A673 (cell line): ENCODE results near the gene TMEM234. TPM values are rescaled to one million over a fixed set of nuclear protein-coding genes. Genes with fewer than 3 reads are reported as not detected.
A peak's percentile ranks its signal among the peaks of the same experiment; 100 is the strongest.

Source experiments
- BruUV-seq: library from RNA; stranded (reverse); fragments of 400-500 nt; replicated peaks from 2 replicates; lab custom pipeline; 2021; lab: Mats Ljungman, UMichigan
- CTCF ChIA-PET: fragments of 300-600 bp; sonication (Branson Sonifier 250); formaldehyde crosslinking; loops from one replicate; lab custom pipeline; 2022; ENCODE audit warnings: antibody characterized with exemption; lab: Charles Lee
- POLR2A ChIA-PET: fragments of 300-600 bp; sonication (Branson Sonifier 250); formaldehyde crosslinking; loops from one replicate; lab custom pipeline; 2022; ENCODE audit warnings: antibody characterized with exemption; ENCODE audit not compliant: low non-redundant PET; lab: Charles Lee
- DNase-seq: peaks from one replicate; pipeline ENCODE4 v3.0.0-alpha.2; 2015; ENCODE audit warnings: low spot score
- H3K27ac ChIP-seq: fragments of 200-600 bp; sonication (generic); 2 replicates; pipeline ENCODE4 v1.5.1; 2016; ENCODE audit warnings: mixed run types, low read depth, mild to moderate bottlenecking, mixed read lengths, antibody characterized with exemption, low read length; ENCODE audit not compliant: poor library complexity, severe bottlenecking
- H3K27me3 ChIP-seq: fragments of 200-600 bp; sonication (generic); replicated peaks from 2 replicates; pipeline ENCODE4 v1.6.1; 2017; ENCODE audit warnings: mixed run types, low read depth, mild to moderate bottlenecking, mixed read lengths, antibody characterized with exemption, low read length; ENCODE audit not compliant: insufficient read depth, poor library complexity
- H3K36me3 ChIP-seq: fragments of 200-600 bp; sonication (generic); 2 replicates; pipeline ENCODE4 v1.6.1; 2016; ENCODE audit warnings: mixed run types, mild to moderate bottlenecking, mixed read lengths, antibody characterized with exemption, low read length; ENCODE audit not compliant: insufficient read depth, poor library complexity, severe bottlenecking
- H3K4me1 ChIP-seq: fragments of 200-600 bp; sonication (generic); 2 replicates; pipeline ENCODE4 v1.6.1; 2017; ENCODE audit warnings: mixed run types, mild to moderate bottlenecking, mixed read lengths, antibody characterized with exemption, low read length; ENCODE audit not compliant: insufficient read depth, poor library complexity, severe bottlenecking
- H3K4me3 ChIP-seq: fragments of 200-600 bp; sonication (generic); 2 replicates; pipeline ENCODE4 v1.5.1; 2016; ENCODE audit warnings: low read depth, mixed run types, mild to moderate bottlenecking, mixed read lengths, low read length; ENCODE audit not compliant: poor library complexity, severe bottlenecking
- H3K9me3 ChIP-seq: fragments of 200-600 bp; sonication (generic); 2 replicates; pipeline ENCODE4 v1.6.1; 2016; ENCODE audit warnings: mixed run types, low read depth, mild to moderate bottlenecking, mixed read lengths, antibody characterized with exemption, low read length; ENCODE audit not compliant: poor library complexity, severe bottlenecking
- EZH2 ChIP-seq: fragments of 200-600 bp; sonication (generic); IDR thresholded peaks from 2 replicates; pipeline ENCODE4 v1.6.1; 2017; ENCODE audit warnings: borderline replicate concordance, low read depth, mild to moderate bottlenecking, mixed read lengths, antibody characterized with exemption, low read length; ENCODE audit not compliant: poor library complexity, severe bottlenecking
- intact Hi-C: fragments of 100-400 bp; cut with micrococcal nuclease; formaldehyde crosslinking; loops from one replicate; pipeline ENCODE4 v1.10.0; 2022; ENCODE audit not compliant: unreplicated experiment
- total RNA-seq: library from RNA; stranded (reverse); gene quantifications from 2 replicates; pipeline ENCODE4 v1.2.3, GENCODE V29; 2021
- TF ChIP-seq, protein P1 (sequence below): fragments of 300-800, 200-600 bp; sonication (generic); conservative IDR thresholded peaks from 2 replicates; pipeline ENCODE4 v1.5.1; 2017; ENCODE audit warnings: low read depth, mild to moderate bottlenecking, antibody characterized with exemption, low read length, moderate library complexity, mixed read lengths

The TMEM234 gene
- total RNA-seq, 1 experiment from 2014 or later = 15.4 TPM

DNA sequence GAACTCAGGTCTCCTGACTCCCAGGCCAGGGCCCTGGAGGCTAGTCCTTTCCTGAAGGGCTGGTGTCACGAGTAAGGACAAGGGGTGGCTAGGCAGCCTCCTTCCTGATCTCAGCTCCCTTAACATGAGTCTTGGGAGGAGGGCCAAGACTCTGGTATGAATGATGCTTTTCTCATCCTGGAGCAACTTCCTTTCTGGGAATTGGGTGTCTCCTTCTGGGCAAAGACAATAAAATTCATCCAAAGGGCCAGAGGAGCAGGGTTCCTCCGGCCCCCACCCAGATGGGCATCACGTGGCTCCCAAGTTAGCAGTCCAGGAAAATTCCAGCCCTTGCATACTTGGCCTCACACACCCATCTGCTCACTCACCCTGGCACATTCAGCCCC is 24.7 kb upstream of the TMEM234 start, which contains the start of gene FAM167B:
Gene FAM167B (plus strand): TSS at position 335 of the 386 bp plus-strand sequence. CDS start 200 bp downstream, outside the sequence.
- Histone ChIP-seq H3K9me3 (no peaks in the 10 kb centered on the region), H3K27ac (no peak within 1 kb of the TSS), H3K36me3 (no peaks in the 10 kb centered on the region), H3K27me3 (no peaks in the 10 kb centered on the region), H3K4me1 (peaks cover 4% of the 10 kb centered on the region), H3K4me3 (no peak within 1 kb of the TSS)
- ChIA-PET POLR2A (no interaction called here), CTCF (no interaction called here)
- BruUV-seq = no TSS peak
- no peak for DNase-seq
- intact Hi-C loops = no loop called here
- no peak for TF ChIP-seq EZH2
- TF ChIP-seq, protein P1, sequence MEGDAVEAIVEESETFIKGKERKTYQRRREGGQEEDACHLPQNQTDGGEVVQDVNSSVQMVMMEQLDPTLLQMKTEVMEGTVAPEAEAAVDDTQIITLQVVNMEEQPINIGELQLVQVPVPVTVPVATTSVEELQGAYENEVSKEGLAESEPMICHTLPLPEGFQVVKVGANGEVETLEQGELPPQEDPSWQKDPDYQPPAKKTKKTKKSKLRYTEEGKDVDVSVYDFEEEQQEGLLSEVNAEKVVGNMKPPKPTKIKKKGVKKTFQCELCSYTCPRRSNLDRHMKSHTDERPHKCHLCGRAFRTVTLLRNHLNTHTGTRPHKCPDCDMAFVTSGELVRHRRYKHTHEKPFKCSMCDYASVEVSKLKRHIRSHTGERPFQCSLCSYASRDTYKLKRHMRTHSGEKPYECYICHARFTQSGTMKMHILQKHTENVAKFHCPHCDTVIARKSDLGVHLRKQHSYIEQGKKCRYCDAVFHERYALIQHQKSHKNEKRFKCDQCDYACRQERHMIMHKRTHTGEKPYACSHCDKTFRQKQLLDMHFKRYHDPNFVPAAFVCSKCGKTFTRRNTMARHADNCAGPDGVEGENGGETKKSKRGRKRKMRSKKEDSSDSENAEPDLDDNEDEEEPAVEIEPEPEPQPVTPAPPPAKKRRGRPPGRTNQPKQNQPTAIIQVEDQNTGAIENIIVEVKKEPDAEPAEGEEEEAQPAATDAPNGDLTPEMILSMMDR = no peak

DNA sequence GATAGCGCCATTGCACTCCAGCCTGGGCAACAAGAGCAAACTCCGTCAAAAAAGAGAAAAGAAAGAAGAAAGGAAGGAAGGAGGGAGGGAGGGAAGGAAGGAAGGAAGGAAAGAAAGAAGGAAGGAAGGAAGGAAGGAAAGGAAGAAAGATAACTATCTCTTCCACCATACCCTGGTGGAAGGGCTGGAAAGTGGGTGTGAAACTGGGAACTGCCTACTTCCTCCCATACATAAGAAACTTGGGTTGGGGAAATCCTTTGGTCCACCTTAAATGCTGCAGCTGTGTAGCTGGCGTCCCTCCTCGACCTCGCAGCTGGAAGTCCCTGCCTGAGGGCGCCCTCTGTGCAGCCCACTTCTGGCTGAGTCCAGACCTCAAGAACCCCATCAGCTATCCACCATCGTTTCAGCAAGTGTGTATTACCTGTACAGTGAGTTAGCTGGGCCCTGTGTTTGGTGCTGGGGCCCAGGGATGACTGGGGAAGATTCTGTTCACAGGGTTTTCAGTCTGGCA is 20.2 kb upstream of the TMEM234 start:
- Histone ChIP-seq H3K9me3 (no peaks in the 10 kb centered on the region), H3K4me3 (no peak overlapping the region), H3K36me3 (no peaks in the 10 kb centered on the region), H3K27me3 (no peaks in the 10 kb centered on the region), H3K27ac (no peak overlapping the region), H3K4me1 (no peaks in the 10 kb centered on the region)
- no peak for DNase-seq
- TF ChIP-seq EZH2 = no peak
- TF ChIP-seq, protein P1 = no peak
- ChIA-PET POLR2A (no interaction called here), CTCF (no interaction called here)
- no TSS peak for BruUV-seq
- intact Hi-C loops = no loop called here

DNA sequence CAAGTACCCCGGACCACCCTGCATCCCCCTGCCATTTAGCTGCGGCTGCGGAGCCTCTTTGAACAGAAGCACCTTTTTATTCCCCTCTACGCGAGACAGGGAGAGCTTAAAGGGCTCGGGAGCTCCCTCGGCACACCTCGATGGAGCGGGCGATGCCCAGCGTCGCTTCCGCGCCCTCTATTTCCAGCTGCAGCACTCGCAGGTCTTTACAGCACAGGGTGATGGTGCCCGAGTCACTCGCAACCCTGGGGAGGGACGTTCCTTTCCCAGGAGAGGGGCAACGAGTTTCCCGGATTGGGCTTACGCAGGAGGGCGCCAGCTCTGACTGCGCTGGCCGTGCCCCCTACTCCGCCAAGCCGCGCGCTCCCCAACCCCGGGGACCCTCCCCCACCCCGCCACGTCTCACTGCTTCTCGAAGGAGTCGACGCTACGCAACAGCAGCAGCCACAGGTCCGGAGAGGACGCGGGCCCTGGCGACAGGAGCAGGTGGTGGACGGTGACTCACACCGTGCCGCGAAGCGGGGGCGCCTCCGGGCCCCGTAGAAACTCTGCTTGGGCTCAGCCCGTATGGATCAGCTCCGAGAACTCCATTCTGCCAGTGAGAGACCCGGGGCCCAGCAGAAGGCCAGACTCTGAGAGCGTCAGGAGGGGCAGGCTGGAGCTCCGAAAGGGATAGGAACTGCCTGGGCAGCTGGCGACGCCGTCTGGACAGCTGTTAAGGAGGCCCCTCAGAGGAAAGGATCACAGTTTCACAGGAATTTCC is 19.0 kb upstream of the TMEM234 start:
- Histone ChIP-seq H3K27me3 (no peaks in the 10 kb centered on the region), H3K27ac (peak overlapping the region; percentile 0), H3K4me3 (peak overlapping the region; percentile 64), H3K36me3 (no peaks in the 10 kb centered on the region), H3K4me1 (no peaks in the 10 kb centered on the region), H3K9me3 (no peaks in the 10 kb centered on the region)
- TF ChIP-seq, protein P1 = no peak
- no peak for TF ChIP-seq EZH2
- peak; percentile 43 for DNase-seq
- POLR2A ChIA-PET = no interaction called here
- CTCF ChIA-PET = interaction anchor here (0.6 to 0.9 kb wide), 2 partner anchors 74 to 148 kb away, joined by 4 to 10 read pairs; no protein-coding TSS in a partner anchor
- no TSS peak for BruUV-seq
- intact Hi-C loops = no loop called here
